Measurements from ENCODE around the gene GRAPL. TPM values are rescaled to one million over a fixed set of nuclear protein-coding genes. Genes with fewer than 3 reads are reported as not detected.
"Not testable (repeated sequence)": the region's sequence is repeated elsewhere in the genome, so short reads cannot be mapped to it uniquely, and the experiment has no call there.

GRAPL gene
- 1 to 10 TPM; 1.8 to 8.2 (median 5.1) TPM for polyA plus RNA-seq (ENCODE audit: insufficient read length in 4 of 4)

DNA sequence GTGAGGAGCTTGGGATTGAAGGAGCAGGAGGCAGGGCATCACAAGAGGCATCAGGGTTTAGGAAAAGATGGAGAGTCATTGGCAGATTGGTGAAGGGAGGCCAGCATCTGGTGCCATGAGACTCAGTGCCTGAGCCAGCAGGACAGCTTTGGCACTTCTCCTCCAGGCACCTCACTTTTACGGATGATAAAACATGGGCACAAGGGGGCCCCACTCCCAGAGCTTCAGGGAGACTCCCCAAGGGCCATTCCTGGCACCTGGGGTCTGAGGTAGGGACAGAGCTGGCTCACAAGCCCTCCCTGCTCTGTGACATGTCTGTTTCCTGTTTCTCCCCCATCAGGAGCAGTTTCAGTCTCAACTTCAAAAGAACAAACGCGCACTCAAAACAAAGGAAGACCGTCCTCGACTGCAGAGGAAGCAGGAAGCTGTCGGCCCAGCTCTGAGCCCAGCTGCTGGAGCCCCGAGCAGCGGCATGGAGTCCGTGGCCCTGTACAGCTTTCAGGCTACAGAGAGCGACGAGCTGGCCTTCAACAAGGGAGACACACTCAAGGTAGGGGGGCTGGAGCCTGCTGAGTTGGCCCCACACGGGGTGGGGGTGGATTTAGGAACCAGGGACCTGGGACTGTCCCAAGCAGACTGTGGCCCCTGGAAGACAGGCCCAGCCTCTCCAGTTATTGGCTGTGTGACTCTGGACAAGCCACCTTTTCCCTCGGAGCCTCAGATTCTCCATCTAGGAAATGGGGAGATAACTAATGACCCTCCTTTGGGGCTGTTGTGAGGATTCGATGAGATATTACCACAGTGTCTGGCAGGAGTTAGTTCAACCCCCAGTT is at the start of gene GRAPL:
Gene GRAPL (plus strand): TSS at position 442 of the 833 bp plus-strand sequence. CDS start 31 bp downstream, at position 473.
- not testable (repeated sequence) for DNase-seq (ENCODE audit: low read depth in 4 of 4, low spot score in 2 of 4)

DNA sequence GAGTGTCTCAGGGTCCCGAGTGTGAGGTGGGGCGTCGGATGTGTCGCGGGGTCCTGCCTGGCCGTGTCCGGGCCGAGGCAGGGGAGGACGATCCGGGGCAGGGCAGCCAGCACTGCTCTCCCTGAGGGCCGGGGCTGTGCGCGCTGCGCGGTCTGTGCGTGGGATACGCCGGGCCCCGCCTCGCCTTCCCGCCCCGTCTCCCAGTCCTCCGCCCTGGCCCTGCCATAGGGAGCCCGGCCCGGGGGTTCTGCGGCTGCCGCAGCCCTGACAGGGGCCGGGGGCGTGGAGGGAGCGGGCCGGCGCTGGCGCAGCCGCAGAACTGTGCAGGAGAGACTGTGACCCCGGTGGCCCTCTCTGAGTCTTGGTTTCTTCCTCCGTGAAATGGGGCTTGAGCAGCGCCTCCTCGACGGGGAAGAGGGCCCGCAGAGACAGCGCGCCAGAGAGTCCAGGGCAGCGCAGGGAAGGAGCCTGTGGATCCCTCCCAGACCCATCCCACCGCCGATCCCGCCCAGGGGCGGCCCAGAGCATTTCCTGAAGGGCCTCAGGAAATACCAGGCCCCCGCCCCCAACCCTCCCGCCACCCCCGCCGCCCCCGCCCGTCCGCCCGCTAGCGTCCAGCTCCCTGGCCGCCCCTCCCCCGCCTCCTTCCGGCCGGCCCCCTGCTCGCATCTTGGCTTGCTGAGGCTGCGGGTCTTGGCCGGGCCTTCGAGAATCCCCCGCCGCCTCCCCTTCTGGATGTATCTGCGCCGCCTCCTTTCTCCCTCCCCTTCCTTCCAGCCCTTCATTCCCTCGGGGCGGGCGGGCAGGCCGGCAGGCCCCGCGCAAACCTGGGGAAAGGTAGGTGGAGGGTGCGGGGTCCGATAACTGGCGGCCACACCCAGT is 38.3 kb upstream of the GRAPL start:
- DNase-seq (ENCODE audit: low read depth in 4 of 4, low spot score in 2 of 4), result not testable (repeated sequence)

DNA sequence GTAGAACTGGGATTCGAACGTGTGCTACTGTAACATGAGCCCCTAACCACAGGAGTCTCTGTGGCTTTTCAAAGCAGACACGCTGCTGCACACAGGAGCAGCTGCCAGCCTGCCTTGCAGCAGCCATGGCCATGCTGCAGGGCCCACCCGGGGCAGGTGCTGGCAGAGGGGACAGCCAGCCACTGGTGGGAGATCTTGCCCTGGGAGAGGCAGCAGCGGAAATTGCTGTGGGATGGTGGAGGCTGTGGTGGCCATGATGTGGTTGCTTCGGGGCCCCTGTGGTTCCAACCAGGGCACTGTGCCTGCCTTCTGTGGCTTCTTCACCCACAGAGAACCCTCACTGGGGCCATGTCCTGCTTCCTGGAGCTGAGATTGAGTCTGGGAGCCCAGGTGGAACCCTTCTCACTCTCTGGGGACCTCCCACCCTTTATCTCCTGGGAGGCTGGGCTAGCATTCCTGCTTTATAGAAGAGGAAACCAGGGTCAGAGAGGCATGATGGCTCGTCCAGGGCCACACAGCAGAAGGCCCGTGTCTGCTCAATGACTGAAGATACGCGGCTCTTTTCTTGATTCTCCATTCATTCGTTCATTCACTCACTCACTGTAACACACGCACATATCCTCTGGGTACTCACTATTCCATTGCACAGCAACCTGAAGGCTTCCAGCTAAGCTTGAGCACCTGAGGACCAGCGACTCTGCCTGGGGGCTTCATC is 37.2 kb upstream of the GRAPL start:
- not testable (repeated sequence) for DNase-seq (ENCODE audit: low read depth in 4 of 4, low spot score in 2 of 4)

DNA sequence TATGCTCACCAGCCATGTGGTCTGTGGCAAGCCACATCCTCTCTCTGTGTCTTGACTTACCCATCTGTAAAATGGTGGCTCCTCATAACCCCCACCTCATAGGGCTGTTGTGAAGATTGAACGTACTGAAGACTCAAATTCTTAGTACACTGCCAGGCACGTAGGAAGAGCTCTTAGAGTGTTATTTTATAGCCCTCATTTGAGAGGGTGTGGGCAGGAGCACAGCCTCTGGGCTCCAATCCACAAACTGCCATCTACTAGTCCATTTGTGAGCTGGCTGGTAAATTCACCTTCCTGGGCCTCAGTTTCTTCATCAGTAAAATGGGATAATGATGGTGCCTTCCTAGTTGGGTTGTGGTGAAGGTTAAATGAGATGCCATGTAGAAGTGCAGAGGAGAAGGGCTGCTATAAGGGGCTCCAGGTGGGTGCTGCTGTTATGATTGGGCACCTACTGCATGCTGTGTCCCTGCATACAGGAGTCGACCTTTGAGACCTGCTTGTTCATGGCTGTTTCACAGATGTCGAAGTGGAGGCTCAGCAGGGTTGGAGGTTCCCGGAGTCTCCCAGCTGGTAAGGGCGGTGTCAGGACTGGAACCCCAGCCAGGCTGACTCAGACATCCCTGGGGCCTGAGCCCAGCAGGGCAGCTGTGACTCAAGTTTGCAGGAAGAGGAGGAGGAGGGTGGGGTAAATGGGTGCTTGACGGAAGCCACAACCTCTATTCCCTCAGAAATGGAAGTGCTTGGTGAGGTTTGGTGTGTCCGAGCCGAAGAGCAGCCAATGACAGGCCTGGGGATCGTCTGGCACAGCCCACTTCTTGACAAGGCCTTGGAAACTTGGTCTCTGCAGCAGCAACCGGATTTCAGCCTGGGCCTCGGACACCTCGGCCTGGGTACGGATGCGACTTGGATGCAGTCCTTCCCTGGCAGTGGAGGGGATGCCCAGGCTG is 34.4 kb upstream of the GRAPL start:
- DNase-seq (ENCODE audit: low read depth in 4 of 4, low spot score in 2 of 4), result not testable (repeated sequence)

DNA sequence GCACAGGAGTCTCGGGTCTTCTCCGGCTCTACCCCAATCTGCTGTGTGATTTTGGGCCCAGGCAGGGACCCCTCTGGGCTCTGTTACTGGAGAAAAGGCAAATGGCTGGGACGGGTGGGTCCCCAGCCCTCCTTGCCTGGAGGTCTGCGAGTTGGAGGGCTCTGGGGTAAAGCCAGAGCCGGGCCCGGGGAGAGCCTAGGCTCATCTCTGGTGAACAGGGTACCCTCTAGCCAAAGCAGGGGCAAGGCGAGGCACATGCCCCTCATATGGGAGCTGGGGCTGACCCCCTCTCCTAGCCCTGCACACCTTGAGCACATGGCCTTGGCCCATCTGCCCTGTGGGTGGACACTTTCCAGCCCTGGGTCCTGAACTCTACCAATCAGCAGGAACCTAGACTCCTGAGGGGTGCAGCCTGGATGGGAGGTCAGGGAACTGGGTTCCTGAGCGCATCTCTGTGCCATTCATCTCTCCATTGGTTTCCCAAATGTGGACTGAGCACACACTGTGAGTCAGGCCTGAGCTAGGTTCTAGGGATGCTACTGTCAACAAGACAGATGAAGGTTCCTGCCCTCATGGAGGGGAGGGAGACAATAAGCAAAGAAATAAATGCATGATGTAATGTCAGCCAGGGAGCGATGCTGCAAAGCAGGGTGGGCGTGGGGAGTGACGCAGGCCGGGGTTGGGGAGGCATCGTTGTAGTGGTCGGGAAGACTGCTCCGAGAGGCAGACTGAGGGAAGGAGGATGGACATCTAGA is 33.5 kb upstream of the GRAPL start:
- not testable (repeated sequence) for DNase-seq (ENCODE audit: low read depth in 4 of 4, low spot score in 2 of 4)

DNA sequence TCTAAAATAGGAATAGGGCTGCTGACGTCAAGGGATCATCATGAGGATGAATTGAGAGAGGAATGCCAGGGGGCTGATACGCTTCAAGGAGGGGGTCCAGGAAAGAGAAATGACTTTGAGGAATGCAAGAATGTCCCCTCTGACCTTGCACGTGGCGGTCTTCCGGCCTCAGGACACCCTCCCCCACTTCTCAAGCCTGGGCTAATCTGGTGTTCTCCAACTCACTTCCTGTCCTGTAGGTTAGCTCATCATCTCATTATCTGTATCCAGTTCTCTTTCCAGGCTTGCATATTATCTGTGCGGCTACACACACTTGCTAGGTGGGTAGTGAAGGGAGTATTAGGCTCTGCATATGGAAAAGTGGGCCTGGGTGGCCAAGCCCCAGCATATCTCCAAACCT is 18.9 kb upstream of the GRAPL start:
- DNase-seq (ENCODE audit: low read depth in 4 of 4, low spot score in 2 of 4), result peak in 1 of 4 donors; percentile 15

DNA sequence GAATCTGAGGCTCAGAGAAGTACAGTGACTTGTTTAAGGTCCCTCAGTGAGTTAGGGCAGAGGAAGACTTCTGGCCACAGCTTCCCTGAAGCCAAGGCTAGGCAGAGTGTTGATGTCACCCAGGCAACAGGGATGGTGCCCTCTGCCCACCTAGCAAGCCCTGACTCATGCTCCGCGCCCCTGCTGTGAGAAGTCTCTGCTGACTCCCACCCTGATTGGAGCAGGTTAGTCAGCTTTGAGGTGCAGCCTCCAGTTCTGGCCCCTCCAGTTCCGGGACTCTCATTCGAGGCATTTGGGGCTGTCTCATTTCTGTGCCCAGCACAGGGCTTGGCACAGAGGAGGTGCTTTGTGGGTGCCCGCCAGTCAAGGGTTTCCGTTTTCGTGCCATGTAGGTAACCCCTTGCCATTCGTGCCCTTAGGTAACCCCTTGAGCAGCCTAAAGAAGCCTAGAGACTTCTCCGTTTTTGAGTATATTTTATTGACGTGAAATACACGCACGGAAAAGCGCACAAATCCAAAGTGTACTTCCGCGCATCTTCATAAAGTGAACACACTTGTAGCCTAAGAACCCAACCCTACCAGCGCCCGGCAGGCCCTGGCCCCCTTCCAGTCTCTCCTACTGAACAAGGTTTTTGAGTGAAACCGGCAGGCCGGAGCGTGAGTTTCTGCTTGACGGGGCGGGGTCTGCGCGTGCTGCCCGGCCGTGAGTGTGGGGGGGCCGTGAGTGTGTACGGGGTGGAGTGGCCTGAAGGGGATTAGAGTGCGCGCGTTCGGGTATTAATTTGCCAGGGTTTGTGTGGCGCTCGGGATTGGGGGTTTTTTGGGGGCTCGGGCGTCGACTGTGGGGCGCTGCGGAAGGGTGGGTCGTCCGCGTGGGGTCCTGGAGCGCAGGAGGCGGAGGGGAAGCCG is 16.9 kb upstream of the GRAPL start:
- DNase-seq (ENCODE audit: low read depth in 4 of 4, low spot score in 2 of 4), result not testable (repeated sequence)

DNA sequence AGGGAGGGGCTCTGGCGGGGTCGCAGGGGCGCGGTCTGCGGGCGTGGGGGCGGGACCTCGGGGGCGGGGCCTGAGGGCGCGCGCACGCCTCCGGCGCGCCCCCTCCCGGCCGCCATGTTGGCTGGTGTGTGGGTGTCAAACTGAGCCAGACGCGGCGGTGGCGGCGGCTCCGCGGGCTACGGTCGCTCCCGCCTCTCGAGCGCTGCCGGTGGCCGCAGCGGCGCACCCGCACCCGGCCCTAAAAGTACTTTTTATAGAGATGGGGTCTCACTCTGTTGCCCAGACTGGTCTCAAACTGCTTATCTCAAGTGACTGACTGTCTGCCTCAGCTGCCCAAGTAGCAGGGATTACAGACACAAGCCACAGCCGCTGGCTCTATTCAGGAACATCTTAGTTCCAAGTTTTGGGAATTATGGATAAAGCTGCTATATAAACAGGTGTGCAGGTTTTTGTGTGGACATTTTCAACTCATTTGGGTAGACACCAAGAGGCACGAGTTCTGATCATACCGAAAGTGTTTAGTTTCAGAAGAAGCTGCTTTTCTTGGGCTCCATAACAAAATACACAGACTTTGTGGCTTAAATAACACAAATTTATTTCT is 16.2 kb upstream of the GRAPL start:
- DNase-seq (ENCODE audit: low read depth in 4 of 4, low spot score in 2 of 4), result peak in 2 of 4 donors; percentile 60 to 67

DNA sequence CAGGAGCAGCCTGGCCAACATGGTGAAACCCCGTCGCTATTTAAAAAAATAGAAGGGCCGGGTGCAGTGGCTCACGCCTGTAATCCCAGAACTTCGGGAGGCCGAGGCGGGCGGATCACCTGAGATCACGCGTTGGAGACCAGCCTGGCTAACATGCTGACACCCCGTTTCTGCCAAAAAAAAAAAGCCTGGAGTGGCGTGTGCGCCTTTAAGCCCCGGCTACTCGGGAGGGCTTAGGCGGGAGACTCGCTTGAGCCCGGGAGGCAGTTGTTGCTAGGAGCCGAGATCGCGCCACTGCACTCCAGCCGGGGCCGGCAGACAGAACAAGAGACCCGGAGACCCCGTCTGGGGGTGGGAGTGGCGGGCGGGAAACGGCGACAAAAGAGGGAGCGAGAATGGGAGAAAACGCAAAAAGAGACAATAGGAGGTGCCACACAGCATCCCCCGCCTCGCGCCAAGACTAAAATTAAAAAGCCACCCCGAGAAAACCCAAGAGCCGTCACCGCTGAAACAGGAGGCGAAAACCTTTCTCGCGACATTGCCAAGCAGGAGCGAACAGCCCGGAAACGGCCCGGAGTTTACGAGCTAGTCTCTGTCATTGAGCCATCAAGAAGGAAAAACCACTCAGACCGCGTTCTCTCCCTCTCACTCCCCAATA is 15.5 kb upstream of the GRAPL start:
- peak in 1 of 4 donors; percentile 23 for DNase-seq (ENCODE audit: low read depth in 4 of 4, low spot score in 2 of 4)

DNA sequence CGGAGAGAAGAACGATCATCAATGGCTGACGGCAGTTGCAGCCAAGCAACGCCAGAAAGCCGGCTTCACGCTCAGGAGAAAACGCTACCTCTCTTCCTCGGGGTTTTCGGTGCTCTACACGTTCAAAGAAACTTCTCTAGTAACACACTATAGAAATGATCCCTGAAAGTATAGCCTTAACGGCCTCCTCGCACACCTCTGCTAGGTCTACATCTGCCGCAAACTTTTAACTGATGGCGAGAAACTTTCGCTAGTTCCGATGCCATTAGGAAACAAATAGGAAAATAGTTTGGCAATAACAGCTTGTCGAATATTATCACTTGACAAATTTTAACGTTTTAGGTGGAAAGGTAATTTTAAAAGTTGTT is 14.9 kb upstream of the GRAPL start:
- DNase-seq (ENCODE audit: low read depth in 4 of 4, low spot score in 2 of 4), result peak in 1 of 4 donors; percentile 4

DNA sequence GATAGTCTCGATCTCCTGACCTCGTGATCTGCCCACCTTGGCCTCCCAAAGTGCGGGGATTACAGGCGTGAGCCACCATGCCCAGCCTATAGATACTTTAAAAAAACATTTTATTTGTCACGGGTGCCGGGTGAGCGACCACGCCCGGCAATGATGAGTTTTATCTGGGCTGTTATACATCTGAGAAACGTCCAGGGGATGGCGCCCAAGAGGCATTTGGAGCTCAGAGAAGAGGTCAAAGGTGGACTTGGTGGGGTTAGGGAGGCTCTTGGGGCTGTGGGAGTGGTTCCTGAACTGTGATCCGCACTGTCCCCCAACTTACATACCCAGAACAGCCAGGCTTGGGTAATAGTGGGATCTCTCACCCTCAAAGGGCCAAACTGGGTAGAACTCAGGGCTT is 8.7 kb upstream of the GRAPL start:
- not testable (repeated sequence) for DNase-seq (ENCODE audit: low read depth in 4 of 4, low spot score in 2 of 4)

DNA sequence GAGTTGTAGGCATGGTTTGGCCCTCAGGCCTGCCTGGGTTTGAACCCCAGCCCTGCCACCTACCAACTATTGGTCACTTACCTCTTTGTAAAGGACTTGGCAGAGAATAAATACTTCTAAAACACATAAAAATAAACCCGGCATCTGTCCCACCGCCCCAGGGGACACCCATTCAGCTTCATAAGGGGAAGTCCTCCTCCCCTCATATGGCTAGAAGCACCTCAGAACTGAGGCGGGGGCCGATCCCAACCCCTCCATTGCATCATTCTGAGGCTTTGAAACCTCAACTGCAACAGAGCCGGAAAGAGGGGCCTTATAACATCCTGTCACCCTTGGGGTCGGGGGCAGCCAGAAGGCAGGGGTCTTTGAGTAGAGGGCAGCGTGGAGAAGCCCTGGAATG is 2.1 kb upstream of the GRAPL start:
- DNase-seq (ENCODE audit: low read depth in 4 of 4, low spot score in 2 of 4), result not testable (repeated sequence)

DNA sequence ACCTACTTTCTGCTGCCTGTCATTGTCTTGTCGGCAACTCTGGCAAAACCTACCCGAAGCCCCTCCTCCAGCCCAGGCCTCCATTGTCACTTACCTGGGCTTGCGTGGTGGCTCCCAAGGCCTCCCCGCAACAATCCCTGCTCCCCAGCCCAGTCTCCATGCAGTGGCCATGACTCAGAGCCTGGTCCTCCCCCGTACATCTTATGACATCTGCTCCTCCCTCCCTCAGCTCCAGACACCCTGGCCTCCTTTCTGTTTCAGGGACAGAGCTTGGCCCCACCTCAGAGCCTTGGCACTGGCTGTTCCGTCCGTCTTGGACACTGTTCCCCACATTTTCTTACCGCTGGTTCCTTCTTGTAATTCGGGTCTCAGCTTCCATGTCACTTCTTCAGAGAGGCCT is 2.1 kb downstream of the GRAPL start:
- DNase-seq (ENCODE audit: low read depth in 4 of 4, low spot score in 2 of 4), result not testable (repeated sequence)

DNA sequence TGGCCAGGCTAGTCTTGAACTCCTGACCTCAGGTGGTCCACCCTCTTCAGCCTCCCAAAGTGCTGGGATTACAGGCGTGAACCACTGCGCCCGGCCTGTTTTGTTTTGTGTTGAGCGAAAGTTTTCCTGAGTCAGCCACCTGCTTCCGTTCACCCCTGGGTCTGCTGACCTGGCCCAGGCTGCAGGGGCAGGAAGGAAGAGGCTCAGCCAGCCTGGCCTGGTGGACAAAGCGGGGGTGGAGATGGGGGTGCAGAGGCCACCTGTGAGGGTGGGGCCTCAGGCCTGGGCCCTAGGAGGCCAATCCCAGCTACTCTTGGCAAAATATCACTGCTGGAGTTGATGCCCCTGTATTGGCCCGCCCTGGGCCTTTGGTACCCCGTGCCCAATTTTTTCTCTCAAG is 3.7 kb downstream of the GRAPL start:
- not testable (repeated sequence) for DNase-seq (ENCODE audit: low read depth in 4 of 4, low spot score in 2 of 4)

DNA sequence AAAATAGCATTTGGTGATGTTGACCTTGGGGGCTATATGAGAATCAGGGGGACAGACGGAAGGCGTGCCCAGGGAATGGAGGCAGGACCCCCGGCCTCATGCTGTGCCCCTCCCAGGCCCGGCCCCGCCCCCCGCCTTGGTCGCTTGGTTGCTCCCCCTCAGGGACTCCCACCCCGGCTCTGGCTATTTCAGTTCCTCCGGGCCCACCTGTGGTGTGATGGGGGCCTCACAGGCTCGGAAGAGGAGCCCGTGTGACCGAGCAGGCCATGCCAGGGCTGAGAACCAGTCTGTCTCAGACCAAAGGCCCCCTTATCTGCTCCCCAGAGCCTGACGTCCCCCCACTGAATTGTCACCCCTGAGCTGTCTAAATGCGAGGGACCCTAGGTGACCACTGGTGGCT is 4.4 kb downstream of the GRAPL start:
- not testable (repeated sequence) for DNase-seq (ENCODE audit: low read depth in 4 of 4, low spot score in 2 of 4)

DNA sequence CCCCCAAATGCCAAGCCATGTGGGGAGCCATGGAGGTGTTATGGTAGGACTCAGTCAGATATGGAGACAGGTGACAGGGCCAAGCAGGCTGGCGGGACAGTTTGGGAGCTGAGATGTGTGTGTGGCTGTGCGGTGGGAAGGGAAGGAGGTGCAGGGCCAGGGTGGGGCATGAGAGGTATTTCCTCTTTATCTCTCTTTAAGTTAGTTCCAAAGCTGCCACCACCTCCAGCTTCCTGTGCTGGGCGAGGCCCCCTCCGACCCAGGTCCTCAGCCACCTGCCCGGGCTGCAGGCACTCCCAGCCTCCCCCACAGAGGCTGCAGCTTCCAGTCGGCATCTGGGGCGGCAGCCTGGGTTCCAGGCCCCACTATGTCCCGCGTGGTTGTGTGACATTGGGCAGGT is 6.4 kb downstream of the GRAPL start:
- DNase-seq (ENCODE audit: low read depth in 4 of 4, low spot score in 2 of 4), result not testable (repeated sequence)

DNA sequence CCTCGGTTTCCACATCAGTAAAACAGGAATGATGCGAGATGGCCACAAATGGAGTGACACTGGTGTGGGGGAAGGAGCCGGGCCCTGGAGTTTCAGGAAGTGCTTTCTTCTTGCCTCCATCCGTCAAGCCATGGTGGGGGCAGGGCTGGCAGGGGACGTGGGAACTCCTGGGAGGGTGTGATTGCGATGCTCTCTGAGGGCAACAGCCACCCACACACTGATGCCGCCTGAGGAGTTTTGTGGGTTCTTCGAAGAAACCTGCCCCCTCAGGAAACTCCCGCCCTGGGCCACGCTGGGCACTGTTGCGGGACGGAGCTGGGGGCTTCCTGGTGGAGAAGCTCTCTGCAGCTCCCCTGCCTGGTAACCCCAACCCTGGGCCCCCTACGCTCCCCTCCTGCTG is 8.0 kb downstream of the GRAPL start:
- not testable (repeated sequence) for DNase-seq (ENCODE audit: low read depth in 4 of 4, low spot score in 2 of 4)

All from left renal cortex interstitium (tissue), 4 donors.